ENCODE data around the gene TMEM254. TPM values are rescaled to one million over a fixed set of nuclear protein-coding genes. Genes with fewer than 3 reads are reported as not detected.
"Not testable (repeated sequence)": the region's sequence is repeated elsewhere in the genome, so short reads cannot be mapped to it uniquely, and the experiment has no call there.

Gene TMEM254
- 6.9 and 14.8 TPM in 2 replicates for total RNA-seq (2014; rRNA removed; shearing (Covaris generic))

- DNase-seq (ENCODE audit: low spot score), result peak; percentile 80
These were observed at the start of gene TMEM254 for GRCh38 chr10:80078448-80079311. TSS of gene TMEM254 (plus strand) at chr10:80078665. CDS start at chr10:80078700, 35 bp downstream.

- peak; percentile 56 for DNase-seq (ENCODE audit: low spot score)
These were observed 49.3 kb upstream of the TMEM254 start for GRCh38 chr10:80029205-80029604.

GRCh38 chr10:80029865-80030264 lies 48.6 kb upstream of the TMEM254 start:
- DNase-seq (ENCODE audit: low spot score), result not testable (repeated sequence)

GRCh38 chr10:80032503-80032902 lies 46.0 kb upstream of the TMEM254 start:
- no peak for DNase-seq (ENCODE audit: low spot score)

- not testable (repeated sequence) for DNase-seq (ENCODE audit: low spot score)
These were observed 43.7 kb upstream of the TMEM254 start for GRCh38 chr10:80034766-80035165.

GRCh38 chr10:80035430-80035829 lies 43.0 kb upstream of the TMEM254 start:
- DNase-seq (ENCODE audit: low spot score), result not testable (repeated sequence)

GRCh38 chr10:80036921-80037500 lies 41.5 kb upstream of the TMEM254 start:
- DNase-seq (ENCODE audit: low spot score), result not testable (repeated sequence)

GRCh38 chr10:80038226-80038625 lies 40.2 kb upstream of the TMEM254 start:
- DNase-seq (ENCODE audit: low spot score), result not testable (repeated sequence)

GRCh38 chr10:80041162-80041561 lies 37.3 kb upstream of the TMEM254 start:
- DNase-seq (ENCODE audit: low spot score), result no peak

GRCh38 chr10:80044935-80045334 lies 33.5 kb upstream of the TMEM254 start:
- not testable (repeated sequence) for DNase-seq (ENCODE audit: low spot score)

GRCh38 chr10:80046629-80047441 lies 31.6 kb upstream of the TMEM254 start:
- DNase-seq (ENCODE audit: low spot score), result peak; percentile 58

GRCh38 chr10:80050752-80051151 lies 27.7 kb upstream of the TMEM254 start:
- DNase-seq (ENCODE audit: low spot score), result no peak

GRCh38 chr10:80051993-80052392 lies 26.5 kb upstream of the TMEM254 start:
- no peak for DNase-seq (ENCODE audit: low spot score)

- no peak for DNase-seq (ENCODE audit: low spot score)
These were observed 22.7 kb upstream of the TMEM254 start for GRCh38 chr10:80055760-80056159.

- no peak for DNase-seq (ENCODE audit: low spot score)
These were observed 21.3 kb upstream of the TMEM254 start for GRCh38 chr10:80057171-80057570.

- DNase-seq (ENCODE audit: low spot score), result no peak
These were observed 14.2 kb upstream of the TMEM254 start for GRCh38 chr10:80064120-80064886.

- no peak for DNase-seq (ENCODE audit: low spot score)
These were observed 11.7 kb upstream of the TMEM254 start for GRCh38 chr10:80066809-80067208.

- not testable (repeated sequence) for DNase-seq (ENCODE audit: low spot score)
These were observed 10.6 kb upstream of the TMEM254 start for GRCh38 chr10:80067821-80068220.

- DNase-seq (ENCODE audit: low spot score), result no peak
These were observed 10.2 kb upstream of the TMEM254 start for GRCh38 chr10:80068270-80068669.

- no peak for DNase-seq (ENCODE audit: low spot score)
These were observed 8.4 kb upstream of the TMEM254 start for GRCh38 chr10:80070057-80070456.

GRCh38 chr10:80072584-80072983 lies 5.9 kb upstream of the TMEM254 start:
- no peak for DNase-seq (ENCODE audit: low spot score)

All from H4 (cell line).